GM18508 (cell line): ENCODE results near the gene TBX5.

Experiments used
- ATAC-seq: cut with Tn5 transposase; IDR thresholded peaks from one replicate; pipeline ENCODE4 v1.9.1; 2021; ENCODE audit warnings: moderate number of reproducible peaks; ENCODE audit not compliant: insufficient read depth, unreplicated experiment

The TBX5 gene

GRCh38 chr12:114434341-114434740, 28.4 kb upstream of the TBX5 start:
- no peak for ATAC-seq

GRCh38 chr12:114431902-114432301, 26.0 kb upstream of the TBX5 start:
- ATAC-seq = no peak

GRCh38 chr12:114430306-114430705, 24.4 kb upstream of the TBX5 start:
- no peak for ATAC-seq

- ATAC-seq = no peak
Observed at GRCh38 chr12:114425031-114425626, 19.2 kb upstream of the TBX5 start.

GRCh38 chr12:114420944-114421335, 15.0 kb upstream of the TBX5 start:
- no peak for ATAC-seq

- no peak for ATAC-seq
Observed at GRCh38 chr12:114420182-114420943, 14.4 kb upstream of the TBX5 start.

- no peak for ATAC-seq
Observed at GRCh38 chr12:114416028-114416427, 10.1 kb upstream of the TBX5 start.

GRCh38 chr12:114415525-114415868, 9.6 kb upstream of the TBX5 start:
- no peak for ATAC-seq

GRCh38 chr12:114414866-114415524, 9.1 kb upstream of the TBX5 start:
- ATAC-seq = no peak

GRCh38 chr12:114414031-114414865, 8.3 kb upstream of the TBX5 start:
- no peak for ATAC-seq

- no peak for ATAC-seq
Observed at GRCh38 chr12:114412825-114413749, 7.1 kb upstream of the TBX5 start.

- ATAC-seq = no peak
Observed at GRCh38 chr12:114412307-114412706, 6.4 kb upstream of the TBX5 start.

GRCh38 chr12:114411071-114411837, 5.3 kb upstream of the TBX5 start:
- ATAC-seq = no peak

GRCh38 chr12:114409852-114410600, 4.1 kb upstream of the TBX5 start:
- no peak for ATAC-seq

GRCh38 chr12:114408886-114409851, 3.2 kb upstream of the TBX5 start:
- ATAC-seq = no peak

- no peak for ATAC-seq
Observed at GRCh38 chr12:114408471-114408885, 2.5 kb upstream of the TBX5 start.

- no peak for ATAC-seq
Observed at GRCh38 chr12:114407842-114408411, 2.0 kb upstream of the TBX5 start.
